Measurements from ENCODE around the gene PXK. TPM values are rescaled to one million over a fixed set of nuclear protein-coding genes. Genes with fewer than 3 reads are reported as not detected.

Gene PXK
- total RNA-seq, 4 donors from 2014 or later, result 22.7 to 51.3 (median 41.0) TPM

DNA sequence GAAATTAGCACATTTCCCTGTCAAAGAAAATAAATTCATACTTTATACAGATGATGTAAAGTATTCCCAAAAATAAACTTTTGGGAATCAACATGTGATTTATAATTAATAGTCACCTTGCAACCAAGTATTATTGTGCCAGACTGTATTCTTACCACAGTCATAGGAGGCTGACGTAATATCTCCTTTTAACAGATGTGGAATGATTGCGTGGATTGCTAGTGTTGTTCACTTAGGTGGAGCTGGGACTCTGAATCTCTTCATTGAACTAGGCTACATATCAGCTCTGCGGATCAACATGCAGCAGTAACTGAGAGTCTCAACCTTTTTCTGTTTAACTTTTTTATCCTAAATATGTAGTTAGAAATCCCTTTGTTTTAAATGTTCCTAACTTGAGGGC, 37.2 kb downstream of the PXK start:
- no peak for DNase-seq (ENCODE audit: low spot score in 2 of 2)
- no peaks in the 10 kb centered on the region for H3K9me3 ChIP-seq
- peaks cover 0 to 6% (median 0%) of the 10 kb centered on the region in 4 donors for H3K4me1 ChIP-seq
- H3K36me3 ChIP-seq, result peaks cover 0 to 19% (median 0%) of the 10 kb centered on the region in 3 donors
- no peaks in the 10 kb centered on the region for H3K27me3 ChIP-seq
- WGBS, 2 donors, result 94% methylated on average over 3 of the region's 3 CpGs
- no peak overlapping the region for H3K27ac ChIP-seq
- no peak overlapping the region for H3K4me3 ChIP-seq
- TF ChIP-seq EP300 (IDR thresholded peaks at IDR 0.05) (no peak), POLR2A (IDR thresholded peaks at IDR 0.05) (no peak)
- TF ChIP-seq, protein P1, sequence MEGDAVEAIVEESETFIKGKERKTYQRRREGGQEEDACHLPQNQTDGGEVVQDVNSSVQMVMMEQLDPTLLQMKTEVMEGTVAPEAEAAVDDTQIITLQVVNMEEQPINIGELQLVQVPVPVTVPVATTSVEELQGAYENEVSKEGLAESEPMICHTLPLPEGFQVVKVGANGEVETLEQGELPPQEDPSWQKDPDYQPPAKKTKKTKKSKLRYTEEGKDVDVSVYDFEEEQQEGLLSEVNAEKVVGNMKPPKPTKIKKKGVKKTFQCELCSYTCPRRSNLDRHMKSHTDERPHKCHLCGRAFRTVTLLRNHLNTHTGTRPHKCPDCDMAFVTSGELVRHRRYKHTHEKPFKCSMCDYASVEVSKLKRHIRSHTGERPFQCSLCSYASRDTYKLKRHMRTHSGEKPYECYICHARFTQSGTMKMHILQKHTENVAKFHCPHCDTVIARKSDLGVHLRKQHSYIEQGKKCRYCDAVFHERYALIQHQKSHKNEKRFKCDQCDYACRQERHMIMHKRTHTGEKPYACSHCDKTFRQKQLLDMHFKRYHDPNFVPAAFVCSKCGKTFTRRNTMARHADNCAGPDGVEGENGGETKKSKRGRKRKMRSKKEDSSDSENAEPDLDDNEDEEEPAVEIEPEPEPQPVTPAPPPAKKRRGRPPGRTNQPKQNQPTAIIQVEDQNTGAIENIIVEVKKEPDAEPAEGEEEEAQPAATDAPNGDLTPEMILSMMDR (IDR thresholded peaks at IDR 0.05), result no peak

DNA sequence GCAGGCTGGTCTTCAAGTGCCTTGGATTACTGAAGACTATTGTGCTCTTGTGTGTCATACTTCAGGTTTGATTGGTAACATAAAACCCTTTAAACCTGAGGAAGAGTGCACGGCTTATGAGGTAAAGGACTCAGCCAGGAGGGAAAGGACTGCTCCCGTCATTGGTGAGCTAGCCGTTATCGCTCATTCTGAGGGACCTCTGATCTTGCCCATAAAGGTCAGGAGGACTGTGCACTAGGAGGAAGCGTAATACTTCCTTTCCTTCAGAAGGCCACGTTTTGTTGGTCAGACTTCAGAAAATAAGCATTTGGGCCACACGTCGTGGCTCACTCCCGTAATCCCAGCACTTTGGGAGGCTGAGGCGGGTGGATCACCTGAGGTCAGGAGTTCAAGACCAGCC, 37.7 kb downstream of the PXK start:
- no peak for DNase-seq (ENCODE audit: low spot score in 2 of 2)
- WGBS, 2 donors, result 91 to 95% methylated on average over 10 of the region's 10 CpGs
- Histone ChIP-seq H3K27ac (no peak overlapping the region), H3K9me3 (no peaks in the 10 kb centered on the region), H3K4me1 (peaks cover 0 to 6% (median 0%) of the 10 kb centered on the region in 4 donors), H3K36me3 (peaks cover 0 to 19% (median 0%) of the 10 kb centered on the region in 3 donors), H3K4me3 (no peak overlapping the region), H3K27me3 (no peaks in the 10 kb centered on the region)
- TF ChIP-seq EP300 (IDR thresholded peaks at IDR 0.05), result no peak
- TF ChIP-seq, protein P1 (IDR thresholded peaks at IDR 0.05), result no peak
- TF ChIP-seq POLR2A (IDR thresholded peaks at IDR 0.05), result no peak

DNA sequence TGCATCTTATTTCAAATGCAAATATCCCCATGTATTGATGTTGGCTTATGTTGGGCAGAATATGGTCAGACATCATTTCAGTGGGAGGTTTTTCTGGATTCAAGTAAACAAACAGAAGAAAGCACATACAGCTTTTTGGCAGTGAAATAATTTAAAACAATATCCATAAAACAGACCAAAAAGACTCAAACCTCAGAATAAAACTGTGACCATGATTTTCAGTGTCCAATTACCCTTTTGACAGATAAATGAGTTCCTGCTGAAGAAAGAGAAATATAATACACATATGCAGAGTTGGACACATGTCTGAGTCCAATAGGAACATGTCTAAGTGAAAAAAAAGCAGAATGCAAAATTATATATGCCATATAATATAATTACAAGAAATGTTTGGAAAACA, 39.1 kb downstream of the PXK start:
- Histone ChIP-seq H3K4me1 (peaks cover 0 to 6% (median 0%) of the 10 kb centered on the region in 4 donors), H3K27me3 (no peaks in the 10 kb centered on the region), H3K9me3 (no peaks in the 10 kb centered on the region), H3K27ac (no peak overlapping the region), H3K36me3 (peaks cover 0 to 19% (median 0%) of the 10 kb centered on the region in 3 donors), H3K4me3 (no peak overlapping the region)
- TF ChIP-seq POLR2A (IDR thresholded peaks at IDR 0.05) (no peak), EP300 (IDR thresholded peaks at IDR 0.05) (no peak)
- TF ChIP-seq, protein P1 (IDR thresholded peaks at IDR 0.05), result no peak
- no peak for DNase-seq (ENCODE audit: low spot score in 2 of 2)

DNA sequence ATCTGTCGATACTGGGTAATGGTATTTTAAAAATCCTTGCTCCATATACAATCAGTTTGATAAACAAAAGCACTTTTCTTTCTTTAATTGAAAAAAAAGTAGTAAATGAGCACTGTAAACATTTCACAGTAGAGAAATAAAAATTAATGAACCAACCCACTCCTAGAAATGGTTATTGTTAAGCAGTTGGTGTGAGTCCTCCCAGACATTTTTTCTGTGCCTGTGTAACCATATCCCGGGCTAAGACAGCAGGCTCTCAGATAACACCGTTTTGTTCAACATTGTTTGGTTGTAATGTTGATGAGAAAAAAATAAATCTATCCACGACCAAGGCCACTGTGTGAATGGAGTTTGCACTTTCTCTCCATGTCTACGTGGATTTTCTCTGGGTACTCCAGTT, 42.6 kb downstream of the PXK start:
- H3K9me3 ChIP-seq, result no peaks in the 10 kb centered on the region
- 54 to 63% methylated on average over 5 of the region's 5 CpGs for WGBS, 2 donors
- no peak overlapping the region for H3K27ac ChIP-seq
- no peak for DNase-seq (ENCODE audit: low spot score in 2 of 2)
- H3K36me3 ChIP-seq, result peaks cover 0 to 13% (median 0%) of the 10 kb centered on the region in 3 donors
- H3K4me1 ChIP-seq, result peaks cover 0 to 6% (median 0%) of the 10 kb centered on the region in 4 donors
- no peak for TF ChIP-seq POLR2A (IDR thresholded peaks at IDR 0.05)
- no peak overlapping the region for H3K4me3 ChIP-seq
- no peaks in the 10 kb centered on the region for H3K27me3 ChIP-seq

DNA sequence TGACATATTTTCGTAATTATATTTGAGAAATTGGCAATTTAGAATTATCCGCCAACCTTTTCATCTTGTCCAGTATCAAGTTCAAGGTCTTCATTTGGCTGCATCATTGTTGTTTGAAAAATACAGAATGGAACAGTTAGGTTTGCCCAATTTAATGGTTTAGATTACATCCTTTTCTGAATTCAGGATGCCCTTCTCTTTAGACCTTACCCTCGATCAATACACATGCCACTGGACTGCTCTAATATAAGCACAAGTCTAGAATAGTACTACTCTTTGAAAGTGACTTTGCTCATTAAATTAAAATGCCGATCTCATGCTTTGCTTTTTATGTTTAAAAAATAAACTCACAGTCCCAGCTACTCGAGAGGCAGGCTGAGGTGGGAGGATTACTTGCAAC, 44.5 kb downstream of the PXK start:
- no peak overlapping the region for H3K27ac ChIP-seq
- H3K36me3 ChIP-seq, result peaks cover 0 to 1% (median 0%) of the 10 kb centered on the region in 3 donors
- WGBS, 2 donors, result 80 to 86% methylated on average over 5 of the region's 5 CpGs
- no peak for DNase-seq (ENCODE audit: low spot score in 2 of 2)
- peaks cover 0 to 6% (median 0%) of the 10 kb centered on the region in 4 donors for H3K4me1 ChIP-seq
- no peaks in the 10 kb centered on the region for H3K27me3 ChIP-seq
- no peak overlapping the region for H3K4me3 ChIP-seq
- H3K9me3 ChIP-seq, result no peaks in the 10 kb centered on the region
- TF ChIP-seq EP300 (IDR thresholded peaks at IDR 0.05) (no peak), POLR2A (IDR thresholded peaks at IDR 0.05) (no peak)
- TF ChIP-seq, protein P1 (IDR thresholded peaks at IDR 0.05), result no peak

DNA sequence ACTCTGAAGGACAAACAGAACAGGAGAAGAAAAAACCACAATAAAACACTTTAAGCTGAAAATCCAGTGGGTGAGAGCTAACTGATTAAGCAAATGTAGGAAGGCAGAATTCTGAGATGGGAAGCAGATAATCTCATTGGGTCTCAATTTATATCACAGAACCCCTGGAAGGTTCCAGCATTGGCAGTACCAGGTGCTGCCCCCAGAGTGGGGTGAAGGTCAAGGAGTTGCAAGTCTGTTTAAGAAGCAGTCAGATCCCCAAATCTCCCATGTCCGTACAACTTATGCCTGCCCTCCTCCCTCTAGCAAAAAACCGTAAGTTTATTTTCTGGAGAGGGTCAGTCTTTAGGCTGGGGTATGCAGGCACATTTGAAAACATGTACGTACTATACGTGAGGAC, 45.1 kb downstream of the PXK start:
- no peak overlapping the region for H3K27ac ChIP-seq
- H3K36me3 ChIP-seq, result no peaks in the 10 kb centered on the region
- DNase-seq (ENCODE audit: low spot score in 2 of 2), result no peak
- no peak overlapping the region for H3K4me3 ChIP-seq
- H3K9me3 ChIP-seq, result no peaks in the 10 kb centered on the region
- 85 to 95% methylated on average over 4 of the region's 4 CpGs for WGBS, 2 donors
- peaks cover 0 to 6% (median 0%) of the 10 kb centered on the region in 4 donors for H3K4me1 ChIP-seq
- H3K27me3 ChIP-seq, result no peaks in the 10 kb centered on the region
- TF ChIP-seq, protein P1 (IDR thresholded peaks at IDR 0.05), result no peak
- TF ChIP-seq POLR2A (IDR thresholded peaks at IDR 0.05) (no peak), EP300 (IDR thresholded peaks at IDR 0.05) (no peak)

Data from tibial nerve (tissue), 4 donors.